Hepatocyte (in vitro differentiated cells): Measurements from ENCODE around the gene SCNN1B. TPM values are rescaled to one million over a fixed set of nuclear protein-coding genes. Genes with fewer than 3 reads are reported as not detected.

Experiments used
- DNase-seq: peaks from one replicate; pipeline ENCODE4 v3.0.0-alpha.2; 2016; ENCODE audit warnings: low spot score
- H2AFZ ChIP-seq: fragments of 200-600 bp; sonication (generic); 2 replicates; pipeline ENCODE4 v1.6.0; 2016; ENCODE audit warnings: antibody characterized with exemption, mild to moderate bottlenecking
- H3K27ac ChIP-seq: fragments of 200-600 bp; sonication (generic); 2 replicates; pipeline ENCODE4 v1.5.1; 2016; ENCODE audit warnings: mild to moderate bottlenecking
- H3K27me3 ChIP-seq: fragments of 200-600 bp; sonication (generic); 2 replicates; pipeline ENCODE4 v1.6.1; 2016
- H3K36me3 ChIP-seq: fragments of 200-600 bp; sonication (generic); replicated peaks from 2 replicates; pipeline ENCODE4 v1.5.1; 2016; ENCODE audit warnings: low read depth; ENCODE audit not compliant: insufficient read depth
- H3K4me1 ChIP-seq: fragments of 200-600 bp; sonication (generic); 2 replicates; pipeline ENCODE4 v1.5.1; 2016; ENCODE audit warnings: mild to moderate bottlenecking, moderate library complexity; ENCODE audit not compliant: insufficient read depth
- H3K4me2 ChIP-seq: fragments of 200-600 bp; sonication (generic); 2 replicates; pipeline ENCODE4 v1.6.0; 2016
- H3K4me3 ChIP-seq: fragments of 200-600 bp; sonication (generic); 2 replicates; pipeline ENCODE4 v1.5.1; 2016; ENCODE audit warnings: mild to moderate bottlenecking
- H3K79me2 ChIP-seq: fragments of 200-600 bp; sonication (generic); 2 replicates; pipeline ENCODE4 v1.6.0; 2017; ENCODE audit warnings: mild to moderate bottlenecking
- H3K9me2 ChIP-seq: fragments of 200-600 bp; sonication (generic); replicated peaks from 2 replicates; pipeline ENCODE4 v1.6.0; 2017; ENCODE audit warnings: mild to moderate bottlenecking; ENCODE audit not compliant: insufficient read depth
- H3K9me3 ChIP-seq: fragments of 200-600 bp; sonication (generic); 2 replicates; pipeline ENCODE4 v1.5.1; 2016; ENCODE audit warnings: low read depth, mild to moderate bottlenecking
- H4K20me1 ChIP-seq: fragments of 200-600 bp; sonication (generic); 2 replicates; pipeline ENCODE4 v1.6.0; 2016; ENCODE audit warnings: mild to moderate bottlenecking; ENCODE audit not compliant: insufficient read depth, poor library complexity, severe bottlenecking
- CTCF ChIP-seq: fragments of 200-600 bp; sonication (generic); IDR thresholded peaks from 2 replicates; pipeline ENCODE4 v1.5.1; 2016; ENCODE audit warnings: antibody characterized with exemption, mild to moderate bottlenecking; ENCODE audit not compliant: poor library complexity
- EZH2 ChIP-seq: fragments of 200-600 bp; sonication (generic); IDR thresholded peaks from 2 replicates; pipeline ENCODE4 v1.6.1; 2016; ENCODE audit warnings: antibody characterized with exemption, mild to moderate bottlenecking, borderline replicate concordance
- EZH2phosphoT487 ChIP-seq: fragments of 200-600 bp; sonication (generic); IDR thresholded peaks from one replicate; pipeline ENCODE4 v1.6.1; 2018; ENCODE audit warnings: antibody characterized with exemption, mild to moderate bottlenecking, low read depth, moderate library complexity; ENCODE audit not compliant: unreplicated experiment, severe bottlenecking
- WGBS: methylation state at CpG from one replicate; pipeline ENCODE4 v1.1.6; 2016; ENCODE audit warnings: low lambda C conversion rate; ENCODE audit errors: missing lambda C conversion rate; 5-methylcytosine and 5-hydroxymethylcytosine counted together
- polyA plus RNA-seq: library from polyadenylated mRNA; unstranded; fragments of >200 nt; fragmentation: Nextera tagmentation; extraction: Ambion mirVana; gene quantifications from 2 replicates; pipeline ENCODE4 v1.2.1, GENCODE V29; 2016
- total RNA-seq: library from RNA; depleted of rRNA; stranded (reverse); fragments of >200 nt; gene quantifications from 2 replicates; pipeline ENCODE4 v1.2.3, GENCODE V29; 2014

Gene SCNN1B
- total and polyA plus RNA-seq, 2 experiments from 2014 or later = 0.23 to 0.85 TPM

- Histone ChIP-seq H3K9me2 (no peaks in the 10 kb centered on the region), H3K36me3 (no peaks in the 10 kb centered on the region), H3K27ac (no peak overlapping the region), H3K27me3 (peaks cover 7% of the 10 kb centered on the region), H3K79me2 (no peaks in the 10 kb centered on the region), H3K4me2 (no peak overlapping the region), H3K4me1 (no peaks in the 10 kb centered on the region), H2AFZ (no peak overlapping the region), H3K4me3 (no peak overlapping the region), H3K9me3 (no peaks in the 10 kb centered on the region), H4K20me1 (no peaks in the 10 kb centered on the region)
- DNase-seq = no peak
- TF ChIP-seq CTCF (no peak), EZH2phosphoT487 (no peak), EZH2 (no peak)
- WGBS = 91% methylated on average over 9 of the region's 9 CpGs
Observed at GRCh38 chr16:23354246-23354645, 52.1 kb downstream of the SCNN1B start.

GRCh38 chr16:23355106-23355670, 53.1 kb downstream of the SCNN1B start:
- Histone ChIP-seq H3K79me2 (no peaks in the 10 kb centered on the region), H3K9me3 (no peaks in the 10 kb centered on the region), H4K20me1 (no peaks in the 10 kb centered on the region), H3K9me2 (no peaks in the 10 kb centered on the region), H3K36me3 (no peaks in the 10 kb centered on the region), H3K27me3 (no peaks in the 10 kb centered on the region), H3K27ac (no peak overlapping the region), H3K4me3 (no peak overlapping the region), H2AFZ (no peak overlapping the region), H3K4me1 (no peaks in the 10 kb centered on the region), H3K4me2 (no peak overlapping the region)
- TF ChIP-seq EZH2 (no peak), EZH2phosphoT487 (no peak), CTCF (no peak)
- DNase-seq = no peak
- 88% methylated on average over 13 of the region's 13 CpGs for WGBS

GRCh38 chr16:23356941-23357340, 54.8 kb downstream of the SCNN1B start:
- Histone ChIP-seq H4K20me1 (no peaks in the 10 kb centered on the region), H3K27me3 (no peaks in the 10 kb centered on the region), H2AFZ (no peak overlapping the region), H3K4me3 (no peak overlapping the region), H3K27ac (no peak overlapping the region), H3K9me3 (no peaks in the 10 kb centered on the region), H3K79me2 (no peaks in the 10 kb centered on the region), H3K9me2 (no peaks in the 10 kb centered on the region), H3K4me1 (no peaks in the 10 kb centered on the region), H3K4me2 (no peak overlapping the region), H3K36me3 (no peaks in the 10 kb centered on the region)
- DNase-seq = no peak
- 92% methylated on average over 7 of the region's 7 CpGs for WGBS
- TF ChIP-seq CTCF (no peak), EZH2 (no peak), EZH2phosphoT487 (no peak)
